ENCODE data around the gene SEMA3C.

SEMA3C gene

DNA sequence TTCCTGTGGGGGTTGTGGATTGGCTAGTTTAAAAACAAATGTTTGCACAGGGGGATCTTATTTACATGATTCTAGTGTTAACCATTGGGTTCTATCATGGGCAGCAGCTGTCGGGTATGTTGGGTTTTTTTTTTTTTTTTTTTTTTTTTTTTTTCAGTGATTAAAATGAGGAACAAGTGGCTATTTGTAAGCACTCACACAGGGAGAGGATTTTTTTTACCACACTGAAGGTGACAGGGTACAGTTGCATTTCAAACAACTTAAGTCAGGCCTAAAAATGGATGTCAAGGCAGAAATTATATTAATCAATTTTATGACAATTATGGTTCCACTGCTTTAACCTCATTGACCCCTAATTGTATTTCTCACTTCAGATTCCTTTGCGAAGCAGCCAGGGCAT is 187.6 kb downstream of the SEMA3C start:
- CTCF ChIA-PET, result no interaction called here

DNA sequence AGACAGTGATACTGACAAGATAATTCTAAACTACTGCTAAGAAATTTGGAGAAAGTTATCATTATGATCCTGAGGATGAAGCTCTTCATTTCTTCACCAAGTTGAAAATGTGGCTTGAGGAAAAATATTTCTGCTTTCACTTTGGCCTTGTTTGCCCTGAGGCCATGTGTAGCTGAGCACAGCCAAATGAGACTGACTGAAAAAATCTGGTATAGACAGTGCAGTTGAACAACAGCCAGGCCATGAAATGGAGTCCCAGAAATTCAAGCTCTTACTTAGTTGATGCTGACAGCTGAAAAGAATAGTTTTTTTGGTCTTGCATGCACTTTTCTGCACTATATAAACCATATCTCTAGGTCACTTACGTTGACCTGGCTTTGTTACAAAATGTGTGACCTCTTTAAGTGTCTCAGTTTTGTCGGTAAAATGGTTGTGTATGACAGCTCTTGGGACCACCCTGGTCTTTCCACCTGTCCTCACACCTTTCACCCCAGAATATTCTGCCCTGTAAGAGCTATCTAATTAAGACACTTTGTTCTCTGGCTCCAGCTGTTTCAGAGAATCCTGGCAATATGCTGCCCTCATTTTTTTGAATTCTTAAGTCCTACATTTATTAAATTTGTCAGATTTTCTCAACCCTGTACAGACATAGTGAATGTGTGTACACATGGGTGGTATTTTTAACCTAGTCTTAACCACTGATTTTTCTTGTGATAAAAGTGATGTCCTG is 189.1 kb downstream of the SEMA3C start:
- peaks cover 2% of the 10 kb centered on the region for H3K9me3 Mint-ChIP-seq
- no peak for DNase-seq
- no peak overlapping the region for H3K4me3 Mint-ChIP-seq
- CTCF ChIA-PET, result no interaction called here
- H3K36me3 Mint-ChIP-seq, result no peaks in the 10 kb centered on the region
- H3K27ac Mint-ChIP-seq, result no peak overlapping the region
- no peaks in the 10 kb centered on the region for H3K4me1 Mint-ChIP-seq
- H3K27me3 Mint-ChIP-seq, result no peaks in the 10 kb centered on the region

More for the DNA sequence above, 187.6 kb downstream of the SEMA3C start:
- H3K4me1 Mint-ChIP-seq, result no peaks in the 10 kb centered on the region
- DNase-seq, result no peak
- no peaks in the 10 kb centered on the region for H3K27me3 Mint-ChIP-seq
- no peaks in the 10 kb centered on the region for H3K36me3 Mint-ChIP-seq
- H3K9me3 Mint-ChIP-seq, result peaks cover 2% of the 10 kb centered on the region
- H3K27ac Mint-ChIP-seq, result no peak overlapping the region
- H3K4me3 Mint-ChIP-seq, result no peak overlapping the region

DNA sequence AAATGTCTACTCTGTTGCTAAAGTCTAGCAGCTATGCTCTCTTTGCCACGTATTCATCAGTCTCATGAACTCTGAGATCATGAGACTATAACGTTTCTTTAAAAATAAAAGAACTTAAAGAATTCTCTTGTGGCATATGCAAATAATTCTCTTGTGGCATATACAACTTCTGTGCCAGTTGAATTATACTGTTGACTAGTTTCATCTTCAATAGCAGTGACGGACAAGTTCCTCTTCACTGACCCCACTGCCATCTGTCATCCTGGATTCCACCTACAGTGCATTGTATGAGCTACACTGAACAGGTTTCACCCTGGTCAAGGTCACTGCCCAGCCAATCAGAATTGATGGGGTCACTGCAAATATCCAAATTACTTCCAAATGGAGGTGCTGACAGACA is 192.2 kb downstream of the SEMA3C start:
- H3K36me3 Mint-ChIP-seq, result no peaks in the 10 kb centered on the region
- H3K4me3 Mint-ChIP-seq, result no peak overlapping the region
- no peak overlapping the region for H3K27ac Mint-ChIP-seq
- H3K4me1 Mint-ChIP-seq, result no peaks in the 10 kb centered on the region
- CTCF ChIA-PET, result no interaction called here
- no peak for DNase-seq
- H3K9me3 Mint-ChIP-seq, result no peaks in the 10 kb centered on the region
- no peaks in the 10 kb centered on the region for H3K27me3 Mint-ChIP-seq

DNA sequence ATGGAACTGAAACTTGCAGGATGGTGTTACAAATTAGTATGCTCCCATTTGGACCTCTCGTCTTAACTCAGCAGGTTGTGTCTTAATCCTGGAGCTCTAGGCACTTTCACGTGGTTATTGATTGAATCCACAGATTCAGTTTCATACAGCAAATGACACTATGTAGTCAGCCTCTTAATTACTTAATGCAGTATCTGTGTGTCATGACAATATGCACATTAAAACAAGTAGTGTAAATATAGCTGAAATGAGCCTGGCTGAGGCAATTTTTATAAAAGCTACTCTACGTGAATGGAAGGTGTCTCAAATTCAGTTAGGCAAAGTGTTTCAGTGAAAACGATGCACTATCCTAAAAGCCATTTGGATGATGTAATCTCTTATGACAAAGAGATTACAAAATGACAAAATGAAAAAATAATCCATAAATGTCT is 193.7 kb downstream of the SEMA3C start:
- Mint-ChIP-seq H3K27me3 (no peaks in the 10 kb centered on the region), H3K4me3 (no peak overlapping the region), H3K27ac (no peak overlapping the region), H3K4me1 (no peaks in the 10 kb centered on the region), H3K36me3 (no peaks in the 10 kb centered on the region), H3K9me3 (no peaks in the 10 kb centered on the region)
- CTCF ChIA-PET, result no interaction called here
- DNase-seq, result no peak

DNA sequence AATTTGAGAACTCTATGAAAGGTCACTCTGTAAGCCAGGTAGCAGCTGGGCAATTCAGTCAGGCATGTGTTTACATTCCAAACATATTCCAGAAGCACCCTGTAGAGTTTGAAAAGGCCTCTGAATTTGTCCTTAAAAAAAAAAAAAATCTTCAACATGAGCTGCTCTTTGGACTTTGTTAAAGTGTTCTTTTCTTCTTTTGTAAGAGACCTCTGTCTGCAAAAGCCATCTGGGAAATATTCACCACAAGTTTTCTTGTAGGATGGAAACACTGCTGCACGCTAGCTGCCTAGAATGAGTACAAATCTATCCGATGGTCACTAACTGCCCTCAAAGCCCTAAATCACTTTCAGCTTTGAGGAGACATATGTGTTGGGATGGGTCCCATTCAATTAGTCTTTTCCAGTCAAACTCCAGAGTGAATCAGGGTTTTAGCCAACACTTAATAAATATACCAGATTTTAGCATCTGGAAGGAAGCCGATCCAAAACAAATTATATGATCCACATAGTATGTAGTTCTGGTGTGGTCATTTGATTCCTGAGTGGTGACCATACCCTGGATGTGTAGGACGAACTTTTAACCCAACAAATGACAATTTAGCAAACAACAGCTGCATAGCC is 194.5 kb downstream of the SEMA3C start:
- Mint-ChIP-seq H3K36me3 (no peaks in the 10 kb centered on the region), H3K9me3 (no peaks in the 10 kb centered on the region), H3K27me3 (no peaks in the 10 kb centered on the region), H3K4me3 (no peak overlapping the region), H3K4me1 (no peaks in the 10 kb centered on the region), H3K27ac (no peak overlapping the region)
- CTCF ChIA-PET, result no interaction called here
- no peak for DNase-seq

DNA sequence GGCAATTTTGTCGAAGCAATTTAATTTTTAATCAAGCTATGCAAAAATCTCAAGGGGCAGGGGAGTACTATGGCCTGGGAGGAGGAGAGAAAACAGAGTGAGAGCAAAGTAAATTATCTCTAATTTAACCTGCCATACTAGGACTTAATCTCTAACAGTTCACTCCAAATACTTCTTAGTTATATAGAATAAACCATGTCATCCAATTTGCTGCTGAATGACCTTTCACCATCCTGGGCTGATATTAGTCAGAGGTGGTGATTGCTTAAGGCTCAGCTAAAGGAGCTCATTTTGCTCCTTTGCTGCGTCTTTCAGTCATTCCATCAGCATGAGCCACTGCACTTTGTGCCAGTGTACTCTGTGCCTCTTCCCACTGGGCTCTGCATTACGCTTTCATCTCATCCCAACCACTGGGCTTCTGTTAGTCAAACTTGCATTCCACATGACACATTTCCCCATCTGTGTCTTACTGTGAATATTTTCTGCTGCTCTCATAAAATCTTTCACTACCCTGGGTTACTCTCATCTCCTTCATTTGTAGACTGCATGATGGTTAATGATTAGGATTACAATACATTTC is 196.1 kb downstream of the SEMA3C start:
- Mint-ChIP-seq H3K4me3 (no peak overlapping the region), H3K27ac (no peak overlapping the region), H3K36me3 (no peaks in the 10 kb centered on the region), H3K27me3 (no peaks in the 10 kb centered on the region), H3K9me3 (no peaks in the 10 kb centered on the region), H3K4me1 (no peaks in the 10 kb centered on the region)
- CTCF ChIA-PET, result no interaction called here
- no peak for DNase-seq

DNA sequence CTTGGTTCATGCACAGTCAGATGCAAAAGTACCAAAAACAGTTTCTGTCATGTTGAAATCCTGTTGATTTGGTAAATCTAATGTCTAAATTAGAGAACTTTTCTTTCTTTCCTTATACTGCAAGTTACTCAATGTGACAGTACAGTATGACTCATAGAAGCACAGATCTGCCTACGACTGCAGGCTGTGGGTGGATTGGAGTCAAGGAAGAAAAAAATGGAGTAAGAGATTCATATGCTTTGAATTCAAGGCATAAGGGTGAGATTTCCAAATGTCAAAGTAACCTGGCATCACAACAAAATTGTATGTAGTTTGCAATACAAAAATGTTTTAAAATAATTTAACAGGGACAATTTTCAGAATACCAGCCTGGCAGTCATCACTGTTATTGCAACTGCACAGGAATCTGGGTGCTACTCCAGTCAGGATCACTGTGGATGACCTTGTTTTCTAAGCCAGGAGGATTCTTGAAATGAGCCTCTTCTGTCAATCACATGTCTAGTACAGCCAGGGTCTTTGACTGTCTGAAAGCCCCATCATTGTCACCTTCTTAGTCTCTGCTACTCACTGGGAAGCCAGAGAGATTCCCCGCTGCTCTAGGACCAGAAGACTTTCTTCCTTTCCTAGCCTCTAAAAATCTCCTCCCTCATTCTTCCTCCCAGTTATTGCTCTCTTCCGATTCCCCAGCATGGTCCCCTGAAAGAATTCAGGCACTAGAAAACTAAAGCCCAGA is 196.8 kb downstream of the SEMA3C start:
- Mint-ChIP-seq H3K9me3 (no peaks in the 10 kb centered on the region), H3K4me1 (no peaks in the 10 kb centered on the region), H3K27ac (no peak overlapping the region), H3K36me3 (no peaks in the 10 kb centered on the region), H3K4me3 (no peak overlapping the region), H3K27me3 (no peaks in the 10 kb centered on the region)
- CTCF ChIA-PET, result no interaction called here
- no peak for DNase-seq

DNA sequence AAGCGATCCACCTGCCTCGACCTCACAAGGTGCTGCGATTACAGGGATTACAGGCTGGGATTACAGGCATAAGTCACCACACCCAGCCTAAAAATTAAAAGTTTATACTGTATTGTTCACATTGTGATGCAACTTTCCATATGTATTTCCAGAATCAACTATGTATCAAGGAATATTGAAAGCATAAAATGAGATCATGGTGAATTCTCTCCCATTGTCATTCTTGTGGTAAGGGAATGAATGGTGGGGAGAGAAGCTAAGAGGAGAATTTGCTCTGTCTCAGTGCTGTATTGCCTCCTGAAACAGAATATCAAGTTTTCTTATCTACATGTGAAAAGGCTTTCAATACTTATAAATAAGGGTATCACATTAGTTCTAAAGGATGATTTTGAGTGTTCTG is 198.7 kb downstream of the SEMA3C start:
- Mint-ChIP-seq H3K9me3 (no peaks in the 10 kb centered on the region), H3K36me3 (no peaks in the 10 kb centered on the region), H3K4me1 (no peaks in the 10 kb centered on the region), H3K27ac (no peak overlapping the region), H3K27me3 (no peaks in the 10 kb centered on the region), H3K4me3 (no peak overlapping the region)
- CTCF ChIA-PET, result no interaction called here
- no peak for DNase-seq

DNA sequence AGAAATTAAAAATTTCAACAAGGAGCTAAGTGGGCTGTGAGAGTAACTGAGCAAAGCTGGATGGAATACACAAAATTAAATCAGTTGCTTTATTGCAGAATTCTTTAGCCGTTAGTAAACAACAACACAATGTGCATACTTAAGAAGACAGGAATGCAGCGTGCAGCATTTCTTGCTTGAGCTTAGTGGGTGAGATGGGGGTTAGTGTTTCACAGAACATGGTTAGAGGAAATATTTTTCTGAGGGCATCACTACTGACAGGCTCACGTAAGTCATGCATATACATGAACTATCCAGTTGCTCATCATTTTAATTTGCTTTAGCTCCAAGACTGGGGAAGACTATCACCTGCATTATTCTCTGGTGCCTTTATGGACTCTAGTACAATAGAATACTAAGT is 199.6 kb downstream of the SEMA3C start:
- H3K9me3 Mint-ChIP-seq, result no peaks in the 10 kb centered on the region
- CTCF ChIA-PET, result no interaction called here
- no peaks in the 10 kb centered on the region for H3K27me3 Mint-ChIP-seq
- DNase-seq, result no peak
- no peak overlapping the region for H3K27ac Mint-ChIP-seq
- H3K4me3 Mint-ChIP-seq, result no peak overlapping the region
- no peaks in the 10 kb centered on the region for H3K36me3 Mint-ChIP-seq
- no peaks in the 10 kb centered on the region for H3K4me1 Mint-ChIP-seq

DNA sequence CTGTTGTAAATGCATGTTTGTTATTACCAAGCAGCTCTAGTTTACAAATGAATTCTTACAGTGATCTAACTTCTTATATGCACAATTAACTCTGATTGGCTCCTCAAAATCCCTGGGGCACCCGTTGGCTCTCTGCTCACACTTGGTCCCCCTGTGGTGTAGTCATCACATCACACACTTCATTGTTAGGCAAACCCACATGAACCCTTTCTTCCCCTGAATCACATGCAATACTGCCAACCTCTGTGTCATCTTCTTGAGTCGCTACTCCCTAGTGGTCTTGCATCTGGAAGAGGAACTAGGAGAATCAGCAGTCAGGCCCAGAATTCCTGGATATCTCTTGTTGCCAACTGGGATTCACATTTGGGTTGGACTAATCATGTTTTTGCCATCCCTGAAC is 207.3 kb downstream of the SEMA3C start:
- no peaks in the 10 kb centered on the region for H3K4me1 Mint-ChIP-seq
- H3K4me3 Mint-ChIP-seq, result no peak overlapping the region
- no peaks in the 10 kb centered on the region for H3K36me3 Mint-ChIP-seq
- no peaks in the 10 kb centered on the region for H3K9me3 Mint-ChIP-seq
- H3K27me3 Mint-ChIP-seq, result no peaks in the 10 kb centered on the region
- H3K27ac Mint-ChIP-seq, result no peak overlapping the region
- CTCF ChIA-PET, result no interaction called here
- DNase-seq, result no peak

DNA sequence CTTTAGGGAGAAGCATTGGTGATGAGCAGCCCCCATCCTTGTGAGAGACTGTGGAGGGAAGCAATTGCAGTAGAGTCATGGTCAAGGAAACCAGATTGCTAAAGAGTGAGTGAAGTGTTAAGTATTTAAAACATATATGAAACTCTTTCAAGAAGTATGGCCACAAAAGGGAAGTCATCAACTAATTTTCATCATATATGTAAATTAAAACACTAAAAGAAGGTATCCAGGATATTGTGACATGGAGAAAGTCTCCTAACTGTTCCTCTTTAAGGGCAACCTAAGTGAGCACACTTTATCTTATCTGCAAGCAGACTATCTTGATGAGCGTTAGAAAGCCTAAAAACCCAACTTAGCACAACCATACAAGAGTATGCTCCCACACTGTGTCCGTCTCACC is 210.7 kb downstream of the SEMA3C start:
- Mint-ChIP-seq H3K27me3 (no peaks in the 10 kb centered on the region), H3K27ac (no peak overlapping the region)

DNA sequence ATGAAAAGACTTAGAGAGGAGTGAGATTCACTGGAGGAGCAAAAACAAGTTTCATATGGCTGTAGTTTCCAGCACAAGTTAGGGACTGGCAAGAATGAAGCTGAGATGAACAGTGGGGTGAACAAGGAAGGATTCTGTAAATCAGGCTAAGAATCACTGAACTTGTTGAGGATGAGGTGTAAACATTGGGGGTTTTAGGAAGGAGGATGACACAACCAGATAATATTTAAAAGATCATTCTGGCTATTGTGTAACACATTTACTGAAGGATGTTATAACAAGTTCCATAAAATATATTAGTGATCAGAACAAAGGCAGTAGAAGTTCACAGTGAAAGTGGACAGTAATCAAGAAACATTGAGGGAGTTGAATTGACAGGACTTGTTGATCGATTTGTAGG is 211.5 kb downstream of the SEMA3C start:
- CTCF ChIA-PET, result no interaction called here
- H3K9me3 Mint-ChIP-seq, result no peaks in the 10 kb centered on the region
- no peaks in the 10 kb centered on the region for H3K36me3 Mint-ChIP-seq
- no peak overlapping the region for H3K4me3 Mint-ChIP-seq
- no peaks in the 10 kb centered on the region for H3K27me3 Mint-ChIP-seq
- H3K27ac Mint-ChIP-seq, result no peak overlapping the region
- DNase-seq, result no peak
- no peaks in the 10 kb centered on the region for H3K4me1 Mint-ChIP-seq

More for the DNA sequence above, 210.7 kb downstream of the SEMA3C start:
- H3K4me3 Mint-ChIP-seq, result no peak overlapping the region
- H3K9me3 Mint-ChIP-seq, result no peaks in the 10 kb centered on the region
- DNase-seq, result no peak
- CTCF ChIA-PET, result no interaction called here
- no peaks in the 10 kb centered on the region for H3K36me3 Mint-ChIP-seq
- no peaks in the 10 kb centered on the region for H3K4me1 Mint-ChIP-seq

DNA sequence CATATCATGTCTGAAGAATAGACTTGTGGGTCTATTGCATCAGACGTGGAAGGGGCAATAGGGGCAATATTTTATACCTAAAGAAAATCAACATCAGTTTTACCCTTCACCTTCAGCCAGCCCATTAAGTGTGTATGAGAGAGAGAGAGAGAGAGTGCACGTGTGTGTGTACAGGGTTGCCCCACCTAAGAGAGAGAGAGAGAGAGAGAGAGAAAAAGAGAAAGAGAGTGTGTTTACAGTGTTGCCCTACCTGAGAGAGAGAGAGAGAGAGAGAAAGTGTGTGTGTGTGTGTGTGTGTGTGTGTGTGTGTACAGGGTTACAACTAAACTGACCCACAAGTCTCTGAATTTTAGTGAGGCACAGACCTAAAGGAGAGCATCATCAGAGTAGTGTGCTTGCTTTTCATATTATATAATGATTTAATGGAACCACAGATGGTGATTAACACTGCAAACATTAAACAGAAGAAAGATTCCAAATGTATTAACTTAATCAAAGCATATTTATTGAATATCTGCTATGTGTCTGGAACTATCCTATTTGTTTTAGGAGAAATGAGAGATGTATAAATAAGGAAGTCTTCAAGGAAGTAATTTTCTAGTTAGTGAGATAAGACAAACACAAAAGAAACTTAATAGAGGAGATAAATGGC is 213.6 kb downstream of the SEMA3C start:
- no peak for DNase-seq
- H3K4me3 Mint-ChIP-seq, result no peak overlapping the region
- H3K9me3 Mint-ChIP-seq, result no peaks in the 10 kb centered on the region
- no peaks in the 10 kb centered on the region for H3K4me1 Mint-ChIP-seq
- H3K27ac Mint-ChIP-seq, result no peak overlapping the region
- CTCF ChIA-PET, result no interaction called here
- no peaks in the 10 kb centered on the region for H3K36me3 Mint-ChIP-seq
- no peaks in the 10 kb centered on the region for H3K27me3 Mint-ChIP-seq

DNA sequence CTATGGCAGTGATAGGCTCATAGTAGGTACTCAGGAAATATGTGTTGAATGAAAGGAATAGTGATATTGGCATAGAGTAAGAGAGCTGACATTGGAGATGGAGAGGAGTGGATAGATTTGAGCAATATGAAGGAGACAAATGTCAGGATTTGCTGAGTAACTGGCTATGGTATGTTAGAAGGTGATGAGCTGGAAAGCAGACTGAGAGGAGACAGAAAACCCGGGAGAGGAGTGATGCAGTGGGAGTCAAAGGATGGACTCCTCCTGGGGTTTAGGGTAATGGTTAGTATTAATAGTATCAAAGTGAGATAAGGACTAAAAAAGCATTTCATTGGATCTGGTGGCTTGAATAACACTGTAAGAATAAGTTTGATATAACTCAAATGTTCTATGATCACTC is 215.6 kb downstream of the SEMA3C start:
- Mint-ChIP-seq H3K4me3 (no peak overlapping the region), H3K27ac (no peak overlapping the region), H3K4me1 (no peaks in the 10 kb centered on the region), H3K9me3 (no peaks in the 10 kb centered on the region), H3K36me3 (no peaks in the 10 kb centered on the region), H3K27me3 (no peaks in the 10 kb centered on the region)
- CTCF ChIA-PET, result no interaction called here
- no peak for DNase-seq

Measured in activated naive CD4-positive, alpha-beta T cell treated with anti-CD3 and anti-CD28 coated beads, Interleukin-2, amount 10 ng/mL, durations not matched to agents 7 days and 5 days (primary cell).